Choroid plexus epithelial cell (primary cell): ENCODE results near the gene COL9A3.

Experiments used
- DNase-seq: peaks from one replicate; pipeline ENCODE4 v3.0.0-alpha.2; 2010; ENCODE audit warnings: low read depth
- H3K4me3 ChIP-seq: 2 replicates; pipeline ENCODE4 v1.5.1; 2011; ENCODE audit warnings: low read depth, mild to moderate bottlenecking, control low read depth, low read length, moderate library complexity
- CTCF ChIP-seq: conservative IDR thresholded peaks from 2 replicates; pipeline ENCODE4 v1.5.1; 2011; ENCODE audit warnings: low read depth, mild to moderate bottlenecking, control low read depth, inconsistent platforms, low read length, moderate library complexity

COL9A3 gene

GRCh38 chr20:62880147-62880934 lies 63.5 kb downstream of the COL9A3 start:
- TF ChIP-seq CTCF, result no peak
- no peak for DNase-seq
- no peak overlapping the region for H3K4me3 ChIP-seq

- no peak overlapping the region for H3K4me3 ChIP-seq
- no peak for TF ChIP-seq CTCF
- DNase-seq, result no peak
These were observed 64.2 kb downstream of the COL9A3 start for GRCh38 chr20:62880935-62881661.

- DNase-seq, result no peak
- TF ChIP-seq CTCF, result no peak
- H3K4me3 ChIP-seq, result no peak overlapping the region
These were observed 65.0 kb downstream of the COL9A3 start for GRCh38 chr20:62881662-62882395.

- TF ChIP-seq CTCF, result no peak
- H3K4me3 ChIP-seq, result no peak overlapping the region
- DNase-seq, result no peak
These were observed 65.6 kb downstream of the COL9A3 start for GRCh38 chr20:62882426-62882825.

- TF ChIP-seq CTCF, result no peak
- DNase-seq, result no peak
- H3K4me3 ChIP-seq, result no peak overlapping the region
These were observed 67.7 kb downstream of the COL9A3 start for GRCh38 chr20:62884556-62884955.

- DNase-seq, result no peak
- TF ChIP-seq CTCF, result no peak
- H3K4me3 ChIP-seq, result no peak overlapping the region
These were observed 68.4 kb downstream of the COL9A3 start for GRCh38 chr20:62885046-62885895.
